ENCODE measurements around the gene DDX6. TPM values are rescaled to one million over a fixed set of nuclear protein-coding genes. Genes with fewer than 3 reads are reported as not detected.

The DDX6 gene, protein sequence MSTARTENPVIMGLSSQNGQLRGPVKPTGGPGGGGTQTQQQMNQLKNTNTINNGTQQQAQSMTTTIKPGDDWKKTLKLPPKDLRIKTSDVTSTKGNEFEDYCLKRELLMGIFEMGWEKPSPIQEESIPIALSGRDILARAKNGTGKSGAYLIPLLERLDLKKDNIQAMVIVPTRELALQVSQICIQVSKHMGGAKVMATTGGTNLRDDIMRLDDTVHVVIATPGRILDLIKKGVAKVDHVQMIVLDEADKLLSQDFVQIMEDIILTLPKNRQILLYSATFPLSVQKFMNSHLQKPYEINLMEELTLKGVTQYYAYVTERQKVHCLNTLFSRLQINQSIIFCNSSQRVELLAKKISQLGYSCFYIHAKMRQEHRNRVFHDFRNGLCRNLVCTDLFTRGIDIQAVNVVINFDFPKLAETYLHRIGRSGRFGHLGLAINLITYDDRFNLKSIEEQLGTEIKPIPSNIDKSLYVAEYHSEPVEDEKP
- 112 and 118 TPM in 2 replicates for total RNA-seq

DNA sequence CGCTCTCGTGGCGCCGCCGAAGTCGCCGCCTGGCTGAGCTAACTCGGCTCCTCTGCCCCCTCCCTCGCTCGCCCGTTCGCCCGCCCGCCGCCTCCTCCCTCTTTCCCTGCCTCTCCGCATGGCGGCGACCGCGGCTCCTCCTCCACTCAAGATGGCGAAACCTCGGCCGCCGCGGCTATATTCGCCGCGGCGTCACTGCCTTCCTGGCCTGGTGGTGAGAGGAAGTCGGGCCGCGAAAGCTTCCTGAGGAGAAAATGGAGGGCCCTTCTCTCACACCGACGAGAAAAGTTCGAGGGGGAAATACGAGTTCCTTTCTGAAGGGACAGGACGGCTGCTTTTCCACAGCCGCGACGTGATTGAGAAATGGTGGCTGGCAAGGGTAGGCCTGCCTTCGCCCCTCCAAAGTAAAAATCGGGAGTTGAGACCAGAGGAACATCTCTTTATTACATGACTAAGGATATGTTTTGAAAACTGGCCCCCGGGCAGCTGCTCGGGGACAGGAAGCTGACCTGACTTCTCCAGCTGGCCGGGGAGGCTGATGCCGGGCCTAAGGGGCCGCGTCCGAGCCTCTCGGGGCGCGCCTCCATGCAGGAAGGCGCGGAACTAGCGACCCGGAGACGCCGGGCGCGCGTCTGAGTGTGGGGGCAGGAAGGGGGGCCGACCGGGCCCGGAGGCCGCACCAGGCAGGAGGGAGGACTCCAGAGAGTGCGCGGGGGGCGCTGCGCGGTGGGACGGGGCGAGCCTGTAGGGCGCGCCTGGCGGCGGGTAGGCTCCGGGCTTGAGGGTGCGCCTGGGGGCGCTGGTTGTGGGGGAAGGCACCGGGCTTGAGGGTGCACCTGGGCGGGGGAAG, at the start of gene DDX6:
Gene DDX6 (minus strand): TSS at position 54 of the 850 bp plus-strand sequence. CDS start 4,913 bp downstream, outside the sequence.

Other genes starting within 250 kb of the DDX6 start
- gene IFT46, start 225.2 kb downstream of the DDX6 start, total RNA-seq, result 25.1 and 31.1 TPM in 2 replicates
- gene ARCN1, start 218.8 kb downstream of the DDX6 start, total RNA-seq, result 111 and 138 TPM in 2 replicates
- 73.8 and 87.3 TPM in 2 replicates for gene PHLDB1, start 183.5 kb downstream of the DDX6 start, total RNA-seq
- under 0.01 and 0.09 TPM in 2 replicates for gene TREH, start 111.5 kb downstream of the DDX6 start, total RNA-seq
- gene CXCR5, start 92.7 kb upstream of the DDX6 start, total RNA-seq, result not detected in 2 replicates
- gene BCL9L, start 134.8 kb upstream of the DDX6 start, total RNA-seq, result 8.4 and 23.0 TPM in 2 replicates
- not detected in 2 replicates for gene UPK2, start 165.1 kb upstream of the DDX6 start, total RNA-seq
- gene FOXR1, start 180.6 kb upstream of the DDX6 start, total RNA-seq, result not detected in 2 replicates
- 9.8 and 20.2 TPM in 2 replicates for gene CENATAC, start 207.0 kb upstream of the DDX6 start, total RNA-seq
- gene RPS25, start 227.2 kb upstream of the DDX6 start, total RNA-seq, result 827 and 897 TPM in 2 replicates
- 82.5 and 86.3 TPM in 2 replicates for gene TRAPPC4, start 227.6 kb upstream of the DDX6 start, total RNA-seq
- gene SLC37A4, start 239.7 kb upstream of the DDX6 start, total RNA-seq, result 9.1 and 10.0 TPM in 2 replicates

Measured in endothelial cell of coronary artery (primary cell).